BLaER1 treated with 17β-estradiol and CSF1 and Interleukin-3, amounts not matched to agents 10 nM and 100 nM (cell line): ENCODE results near the gene AUP1.
"Not testable (repeated sequence)": the region's sequence is repeated elsewhere in the genome, so short reads cannot be mapped to it uniquely, and the experiment has no call there.

Experiments used
- H3K27ac ChIP-seq, 11 experiments: shearing (Covaris generic); formaldehyde crosslinking; 2 replicates each; pipeline ENCODE4 v1.8.1; 2022
- H3K27me3 ChIP-seq, 11 experiments: shearing (Covaris generic); formaldehyde crosslinking; 2 replicates each; pipeline ENCODE4 v1.8.1; 2022
- H3K36me3 ChIP-seq, 11 experiments: shearing (Covaris generic); formaldehyde crosslinking; 2 replicates each; pipeline ENCODE4 v1.8.1; 2022
- H3K4me1 ChIP-seq, 10 experiments: shearing (Covaris generic); formaldehyde crosslinking; 2 replicates each; pipeline ENCODE4 v1.8.1; 2022
- H3K4me2 ChIP-seq, 11 experiments: shearing (Covaris generic); formaldehyde crosslinking; 2 replicates each; pipeline ENCODE4 v1.8.1; 2022
- H3K4me3 ChIP-seq, 10 experiments: shearing (Covaris generic); formaldehyde crosslinking; 2 replicates each; pipeline ENCODE4 v1.8.1; 2022
- H3K9ac ChIP-seq, 11 experiments: shearing (Covaris generic); formaldehyde crosslinking; 2 replicates each; pipeline ENCODE4 v1.8.1; 2022
- H3K9me3 ChIP-seq, 11 experiments: shearing (Covaris generic); formaldehyde crosslinking; replicated peaks in 1 of 11; 2 replicates each; pipeline ENCODE4 v1.8.1; 2022
- H4K20me1 ChIP-seq, 11 experiments: shearing (Covaris generic); formaldehyde crosslinking; 2 replicates each; pipeline ENCODE4 v1.8.1; 2022
- Cebpa-rat ChIP-seq, 11 experiments: shearing (Covaris generic); IDR thresholded peaks; 2 replicates each; pipeline ENCODE4 v1.8.1; 2022

The AUP1 gene

DNA sequence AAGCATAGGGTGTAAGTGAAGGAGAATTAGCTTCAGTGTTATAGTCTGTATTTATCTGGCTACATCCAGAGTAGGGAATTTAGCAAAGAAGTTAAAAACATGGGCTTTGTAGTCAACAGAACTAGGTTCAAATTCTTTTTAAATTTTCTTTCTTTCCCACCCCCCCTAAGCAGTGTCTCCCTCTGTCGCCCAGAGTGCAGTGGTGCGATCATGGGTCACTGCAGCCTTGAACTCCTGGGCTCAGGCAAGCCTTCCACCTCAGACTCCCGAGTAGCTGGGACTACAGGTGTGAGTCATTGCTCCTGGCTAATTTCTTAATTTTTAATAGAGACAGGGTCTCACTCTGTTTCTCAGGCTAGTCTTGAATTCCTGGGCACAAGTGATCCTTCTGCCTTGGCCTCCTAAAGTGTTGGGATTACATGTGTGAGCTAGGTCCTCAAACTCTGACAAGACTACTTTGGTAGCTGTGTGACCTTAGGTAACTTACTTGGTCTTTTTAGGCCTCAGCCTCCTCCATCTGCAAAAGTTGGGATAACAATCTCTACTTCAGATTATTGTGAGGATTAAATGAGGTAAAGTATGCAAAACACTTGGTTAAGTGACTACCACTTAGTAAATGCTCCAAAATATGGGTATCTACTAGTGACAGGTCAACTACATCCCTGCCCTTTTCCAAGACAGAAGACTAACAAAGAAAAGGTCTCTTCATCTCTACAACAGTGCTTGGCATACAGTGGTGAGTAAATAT is 42.8 kb upstream of the AUP1 start:
- TF ChIP-seq Cebpa-rat (IDR thresholded peaks at IDR 0.05), result no peak
- peak overlapping the region in 8 of 11 experiments; percentile 85 to 95 (median 90); a peak in 13 of 22 replicates for H3K27ac ChIP-seq
- peaks cover 0 to 9% (median 0%) of the 10 kb centered on the region in 11 experiments; a peak in 6 of 22 replicates for H3K9me3 ChIP-seq
- H3K27me3 ChIP-seq, result no peaks in the 10 kb centered on the region
- no peaks in the 10 kb centered on the region for H3K36me3 ChIP-seq
- no peaks in the 10 kb centered on the region for H4K20me1 ChIP-seq
- H3K4me1 ChIP-seq, result peaks cover 37 to 100% (median 72%) of the 10 kb centered on the region in 10 experiments
- H3K9ac ChIP-seq, result no peak overlapping the region
- peak overlapping the region in 5 of 11 experiments; percentile 73 to 90 (median 85); a peak in 10 of 22 replicates for H3K4me2 ChIP-seq
- H3K4me3 ChIP-seq, result no peak overlapping the region

DNA sequence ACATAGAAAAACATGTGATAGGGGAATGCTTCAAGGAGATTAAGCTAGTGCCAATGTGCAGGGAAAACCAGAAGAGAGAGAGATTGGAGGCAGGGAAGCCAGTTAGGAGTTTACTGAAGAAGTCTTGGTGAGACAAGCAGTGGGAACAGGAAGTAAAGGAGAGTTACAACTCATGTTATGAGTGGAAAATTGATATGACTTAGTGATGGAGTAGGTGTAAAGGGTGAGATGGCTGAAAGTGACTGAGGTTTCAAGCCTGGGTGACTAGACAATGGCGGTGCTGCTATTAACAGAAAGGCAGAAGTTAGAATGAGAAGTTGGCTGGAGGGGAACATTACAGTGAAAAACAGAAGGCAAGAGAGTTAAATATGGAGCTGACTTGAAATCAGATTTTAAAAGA is 41.6 kb upstream of the AUP1 start:
- Histone ChIP-seq H3K4me3 (no peak overlapping the region), H3K9ac (0 out of 22 replicates have a peak overlapping the region, but pooled peaks of 1 of the 11 experiments have one; percentile 2), H3K27ac (peak overlapping the region in 7 of 11 experiments; percentile 13 to 93 (median 89); a peak in 11 of 22 replicates), H3K9me3 (peaks cover 0 to 9% (median 0%) of the 10 kb centered on the region in 11 experiments; a peak in 6 of 22 replicates), H3K27me3 (no peaks in the 10 kb centered on the region), H4K20me1 (no peaks in the 10 kb centered on the region), H3K36me3 (no peaks in the 10 kb centered on the region), H3K4me2 (peak overlapping the region; percentile 14 to 90 (median 45); a peak in 21 of 22 replicates), H3K4me1 (peaks cover 27 to 100% (median 67%) of the 10 kb centered on the region in 10 experiments)
- TF ChIP-seq Cebpa-rat (IDR thresholded peaks at IDR 0.05), result no peak

DNA sequence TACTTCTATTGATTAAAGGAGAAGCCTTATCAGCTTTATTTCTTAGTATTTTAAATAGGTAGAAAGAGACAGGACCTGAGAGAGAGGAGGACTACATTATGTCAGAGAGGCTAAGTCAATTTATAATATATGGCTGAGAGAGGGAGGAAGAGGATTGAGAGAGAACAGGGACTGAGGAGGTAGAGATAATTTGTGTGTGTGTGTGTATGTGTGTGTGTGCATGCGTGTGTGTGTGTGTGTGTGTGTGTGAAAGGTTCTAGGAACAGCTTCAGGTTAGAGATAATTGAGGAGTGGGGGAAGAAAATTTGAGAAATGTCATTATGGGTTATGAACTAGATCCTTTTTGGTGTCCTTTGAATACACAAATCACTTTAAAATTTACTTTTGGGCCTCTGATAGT is 40.2 kb upstream of the AUP1 start:
- Histone ChIP-seq H3K4me2 (peak overlapping the region in 5 of 11 experiments; percentile 73 to 90 (median 85); a peak in 7 of 22 replicates), H3K9ac (no peak overlapping the region)
- no peak for TF ChIP-seq Cebpa-rat (IDR thresholded peaks at IDR 0.05)

DNA sequence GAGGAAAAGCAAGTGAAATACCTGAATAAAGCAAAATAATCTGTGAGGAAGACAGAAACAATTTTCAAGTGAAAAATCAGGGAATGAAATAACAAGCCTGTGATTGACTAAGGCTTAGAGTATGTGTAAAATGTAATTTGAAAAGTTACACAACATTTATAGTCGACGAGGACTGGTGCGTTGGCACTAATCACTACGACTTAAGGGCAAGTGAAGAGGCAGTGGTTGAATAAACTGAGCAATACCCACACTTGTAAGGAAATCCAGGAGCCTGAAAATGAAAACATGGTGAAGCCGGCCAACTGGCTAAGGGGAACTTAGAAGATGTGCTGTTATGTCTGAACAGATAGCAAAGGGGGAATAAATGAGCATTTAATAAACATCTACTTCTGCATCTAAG is 38.4 kb upstream of the AUP1 start:
- peak overlapping the region in 1 of 11 experiments; percentile 63; a peak in 3 of 22 replicates for H3K27ac ChIP-seq
- peaks cover 8 to 93% (median 40%) of the 10 kb centered on the region in 10 experiments; a peak in 18 of 20 replicates for H3K4me1 ChIP-seq
- no peak for TF ChIP-seq Cebpa-rat (IDR thresholded peaks at IDR 0.05)
- peak overlapping the region in 5 of 11 experiments; percentile 51 to 90 (median 64); a peak in 8 of 22 replicates for H3K4me2 ChIP-seq
- peaks cover 0 to 2% (median 0%) of the 10 kb centered on the region in 11 experiments; a peak in 4 of 22 replicates for H3K9me3 ChIP-seq
- no peaks in the 10 kb centered on the region for H3K36me3 ChIP-seq
- no peak overlapping the region for H3K4me3 ChIP-seq
- H3K27me3 ChIP-seq, result no peaks in the 10 kb centered on the region
- no peaks in the 10 kb centered on the region for H4K20me1 ChIP-seq
- no peak overlapping the region for H3K9ac ChIP-seq

More for the DNA sequence above, 40.2 kb upstream of the AUP1 start:
- Histone ChIP-seq H3K27me3 (no peaks in the 10 kb centered on the region), H4K20me1 (no peaks in the 10 kb centered on the region), H3K27ac (no peak overlapping the region), H3K36me3 (no peaks in the 10 kb centered on the region), H3K9me3 (peaks cover 0 to 9% (median 0%) of the 10 kb centered on the region in 11 experiments; a peak in 6 of 22 replicates), H3K4me3 (no peak overlapping the region), H3K4me1 (peaks cover 25 to 99% (median 56%) of the 10 kb centered on the region in 10 experiments)

DNA sequence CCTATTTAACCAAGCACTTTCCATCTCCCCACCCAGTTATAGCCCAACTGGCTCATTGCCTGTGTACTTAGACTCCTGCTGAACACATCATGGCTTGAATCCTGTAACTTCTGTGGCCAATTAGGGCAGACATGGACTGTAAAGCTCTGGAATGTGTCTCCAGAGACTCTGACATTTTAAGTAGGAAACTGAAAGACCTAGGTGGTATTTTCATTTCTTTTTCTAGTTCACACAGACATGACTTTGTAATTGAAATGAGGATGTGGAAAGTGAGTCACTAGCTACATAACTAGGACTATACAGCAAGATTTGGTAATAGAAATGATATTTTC is 37.2 kb upstream of the AUP1 start:
- H3K36me3 ChIP-seq, result no peaks in the 10 kb centered on the region

DNA sequence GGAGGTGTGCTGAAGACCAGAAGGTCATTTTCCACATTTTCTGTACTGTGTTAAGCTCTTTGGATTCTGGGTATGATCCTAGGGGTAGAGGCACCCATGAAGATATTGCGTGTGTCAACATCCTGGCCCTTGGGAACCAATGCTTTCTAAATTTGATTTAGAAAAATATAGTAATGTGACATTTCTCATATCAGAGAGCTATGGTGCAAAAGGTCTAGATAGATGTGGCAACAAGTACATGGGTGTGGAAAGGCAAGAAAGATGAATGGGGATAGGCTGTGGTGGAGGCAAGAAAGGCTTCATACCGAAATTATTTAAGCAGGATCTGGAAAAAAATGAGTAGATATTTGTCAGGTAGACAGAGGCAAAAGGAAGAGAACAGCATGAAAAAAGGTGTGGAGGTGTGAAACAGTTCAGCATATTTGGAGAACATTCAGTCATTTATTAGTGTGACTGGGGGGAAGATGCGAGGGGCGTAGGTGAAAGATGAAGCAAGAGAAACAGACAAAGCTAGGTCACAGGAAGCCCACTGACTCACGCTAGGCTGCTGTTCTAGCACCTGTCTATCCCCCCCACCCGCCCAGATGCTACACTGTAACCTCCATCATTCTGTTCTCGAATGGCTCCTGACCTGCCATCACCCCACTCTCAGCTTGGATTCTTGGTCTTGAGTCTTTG is 36.7 kb upstream of the AUP1 start:
- H3K4me2 ChIP-seq, result peak overlapping the region in 7 of 11 experiments; percentile 12 to 90 (median 71); a peak in 10 of 22 replicates
- no peak overlapping the region for H3K4me3 ChIP-seq
- no peaks in the 10 kb centered on the region for H3K36me3 ChIP-seq
- no peak for TF ChIP-seq Cebpa-rat (IDR thresholded peaks at IDR 0.05)
- no peaks in the 10 kb centered on the region for H3K27me3 ChIP-seq
- no peaks in the 10 kb centered on the region for H3K9me3 ChIP-seq
- no peaks in the 10 kb centered on the region for H4K20me1 ChIP-seq
- peak overlapping the region in 3 of 11 experiments; percentile 32 to 49 (median 38); a peak in 3 of 22 replicates for H3K9ac ChIP-seq
- H3K27ac ChIP-seq, result peak overlapping the region in 4 of 11 experiments; percentile 56 to 79 (median 67); a peak in 9 of 22 replicates
- H3K4me1 ChIP-seq, result peaks cover 4 to 93% (median 41%) of the 10 kb centered on the region in 10 experiments; a peak in 17 of 20 replicates

More for the DNA sequence above, 37.2 kb upstream of the AUP1 start:
- Histone ChIP-seq H3K4me1 (peaks cover 8 to 93% (median 44%) of the 10 kb centered on the region in 10 experiments; a peak in 18 of 20 replicates), H3K27me3 (no peaks in the 10 kb centered on the region), H3K9ac (peak overlapping the region in 3 of 11 experiments; percentile 32 to 49 (median 38); a peak in 3 of 22 replicates), H4K20me1 (no peaks in the 10 kb centered on the region), H3K9me3 (no peaks in the 10 kb centered on the region), H3K27ac (peak overlapping the region in 5 of 11 experiments; percentile 31 to 79 (median 63); a peak in 9 of 22 replicates), H3K4me3 (no peak overlapping the region), H3K4me2 (peak overlapping the region in 7 of 11 experiments; percentile 12 to 90 (median 71); a peak in 11 of 22 replicates)
- no peak for TF ChIP-seq Cebpa-rat (IDR thresholded peaks at IDR 0.05)

DNA sequence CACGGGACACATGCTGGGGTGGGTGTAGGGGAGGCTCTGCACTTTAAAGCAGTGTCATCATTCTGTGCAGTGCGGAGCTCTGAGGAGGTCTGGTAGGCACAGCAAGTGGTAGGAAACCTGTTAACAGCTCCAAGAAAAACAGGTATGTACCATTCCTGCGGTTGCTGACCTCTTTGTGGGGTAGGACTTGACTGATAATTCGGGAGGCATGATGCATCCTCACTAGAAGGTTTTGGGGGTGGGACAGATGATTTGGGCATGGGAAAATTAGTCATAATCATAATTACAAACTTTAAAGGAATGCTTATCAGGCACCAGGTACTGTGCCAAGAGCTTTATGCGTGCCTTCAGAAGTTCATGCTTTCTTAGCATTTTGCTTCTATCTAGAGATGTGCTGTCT is 34.7 kb upstream of the AUP1 start:
- TF ChIP-seq Cebpa-rat (IDR thresholded peaks at IDR 0.05), result no peak
- no peaks in the 10 kb centered on the region for H3K9me3 ChIP-seq
- no peaks in the 10 kb centered on the region for H3K27me3 ChIP-seq
- no peak overlapping the region for H3K4me3 ChIP-seq
- no peak overlapping the region for H3K27ac ChIP-seq
- H3K4me2 ChIP-seq, result peak overlapping the region in 3 of 11 experiments; percentile 2 to 29 (median 10); a peak in 3 of 22 replicates
- H3K4me1 ChIP-seq, result peaks cover 6 to 91% (median 41%) of the 10 kb centered on the region in 10 experiments; a peak in 18 of 20 replicates
- H3K36me3 ChIP-seq, result no peaks in the 10 kb centered on the region
- no peak overlapping the region for H3K9ac ChIP-seq
- H4K20me1 ChIP-seq, result no peaks in the 10 kb centered on the region

DNA sequence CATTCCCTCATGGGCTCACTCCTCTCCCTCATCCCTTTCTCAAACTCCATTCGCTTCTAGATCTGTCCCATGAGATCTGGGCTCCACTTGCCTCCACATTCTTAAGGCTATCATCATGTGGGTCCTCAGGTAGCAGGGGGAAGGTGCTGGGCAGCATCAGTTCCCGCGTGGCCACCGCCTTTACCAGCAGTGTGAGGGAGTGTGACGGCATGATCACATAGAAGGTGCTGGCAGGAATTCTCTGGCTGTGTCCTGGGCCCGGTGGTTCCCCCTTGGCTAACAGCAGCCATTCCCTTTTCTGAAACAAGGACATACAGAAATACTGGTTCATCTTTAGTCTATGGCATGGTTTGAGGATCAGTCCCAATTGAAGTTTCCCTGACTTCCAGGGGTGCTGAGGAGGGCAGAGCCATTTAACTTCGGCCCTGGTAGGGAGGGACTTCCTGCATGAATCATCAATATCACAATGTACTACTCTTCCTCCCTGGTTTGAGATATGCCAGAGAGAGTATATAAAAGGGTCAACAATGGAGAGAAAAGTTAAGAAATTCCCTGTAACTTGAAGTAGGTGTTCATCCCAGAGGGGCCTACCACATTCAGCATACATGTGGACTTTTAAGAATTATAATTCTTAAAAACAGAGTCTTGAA is 32.7 kb upstream of the AUP1 start:
- Histone ChIP-seq H4K20me1 (peaks cover 0 to 4% (median 0%) of the 10 kb centered on the region in 11 experiments; a peak in 3 of 22 replicates), H3K4me3 (no peak overlapping the region), H3K27me3 (no peaks in the 10 kb centered on the region), H3K9me3 (no peaks in the 10 kb centered on the region), H3K9ac (no peak overlapping the region), H3K4me1 (peaks cover 6 to 88% (median 35%) of the 10 kb centered on the region in 10 experiments; a peak in 18 of 20 replicates), H3K36me3 (peaks cover 0 to 15% (median 7%) of the 10 kb centered on the region in 11 experiments; a peak in 12 of 22 replicates), H3K4me2 (peak overlapping the region in 8 of 11 experiments; percentile 43 to 86 (median 66); a peak in 16 of 22 replicates), H3K27ac (peak overlapping the region in 7 of 11 experiments; percentile 24 to 68 (median 56); a peak in 13 of 22 replicates)
- no peak for TF ChIP-seq Cebpa-rat (IDR thresholded peaks at IDR 0.05)

DNA sequence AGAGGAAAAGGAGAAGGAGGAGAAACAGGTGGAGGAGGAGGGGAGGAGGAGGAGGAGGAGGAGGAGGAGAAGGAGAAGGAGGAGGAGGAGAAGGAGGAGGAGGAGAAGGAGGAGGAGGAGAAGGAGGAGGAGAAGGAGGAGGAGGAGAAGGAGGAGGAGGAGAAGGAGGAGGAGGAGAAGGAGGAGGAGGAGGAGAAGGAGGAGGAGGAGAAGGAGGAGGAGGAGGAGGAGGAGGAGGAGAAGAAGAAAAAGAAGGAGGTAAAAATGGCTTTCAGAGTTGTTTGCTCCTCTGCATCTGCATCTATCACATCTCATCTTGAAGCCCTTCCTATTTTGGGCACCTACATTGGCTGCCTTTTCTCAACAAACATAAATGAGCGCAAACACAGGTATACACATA is 31.5 kb upstream of the AUP1 start:
- Histone ChIP-seq H3K4me1 (peaks cover 6 to 88% (median 35%) of the 10 kb centered on the region in 10 experiments; a peak in 18 of 20 replicates), H3K36me3 (peaks cover 0 to 28% (median 20%) of the 10 kb centered on the region in 11 experiments; a peak in 19 of 22 replicates), H4K20me1 (peaks cover 0 to 15% (median 8%) of the 10 kb centered on the region in 11 experiments; a peak in 11 of 22 replicates), H3K4me2 (peak overlapping the region in 5 of 11 experiments; percentile 72 to 86 (median 77); a peak in 9 of 22 replicates)
- H3K27me3 ChIP-seq, H3K9ac ChIP-seq, H3K27ac ChIP-seq, H3K4me3 ChIP-seq, H3K9me3 ChIP-seq: not testable (repeated sequence)
